ENCODE results near the gene ARID5B.

GRCh38 chr10:62021128-62021665, 119.7 kb downstream of the ARID5B start:
- TF ChIP-seq, protein P1, sequence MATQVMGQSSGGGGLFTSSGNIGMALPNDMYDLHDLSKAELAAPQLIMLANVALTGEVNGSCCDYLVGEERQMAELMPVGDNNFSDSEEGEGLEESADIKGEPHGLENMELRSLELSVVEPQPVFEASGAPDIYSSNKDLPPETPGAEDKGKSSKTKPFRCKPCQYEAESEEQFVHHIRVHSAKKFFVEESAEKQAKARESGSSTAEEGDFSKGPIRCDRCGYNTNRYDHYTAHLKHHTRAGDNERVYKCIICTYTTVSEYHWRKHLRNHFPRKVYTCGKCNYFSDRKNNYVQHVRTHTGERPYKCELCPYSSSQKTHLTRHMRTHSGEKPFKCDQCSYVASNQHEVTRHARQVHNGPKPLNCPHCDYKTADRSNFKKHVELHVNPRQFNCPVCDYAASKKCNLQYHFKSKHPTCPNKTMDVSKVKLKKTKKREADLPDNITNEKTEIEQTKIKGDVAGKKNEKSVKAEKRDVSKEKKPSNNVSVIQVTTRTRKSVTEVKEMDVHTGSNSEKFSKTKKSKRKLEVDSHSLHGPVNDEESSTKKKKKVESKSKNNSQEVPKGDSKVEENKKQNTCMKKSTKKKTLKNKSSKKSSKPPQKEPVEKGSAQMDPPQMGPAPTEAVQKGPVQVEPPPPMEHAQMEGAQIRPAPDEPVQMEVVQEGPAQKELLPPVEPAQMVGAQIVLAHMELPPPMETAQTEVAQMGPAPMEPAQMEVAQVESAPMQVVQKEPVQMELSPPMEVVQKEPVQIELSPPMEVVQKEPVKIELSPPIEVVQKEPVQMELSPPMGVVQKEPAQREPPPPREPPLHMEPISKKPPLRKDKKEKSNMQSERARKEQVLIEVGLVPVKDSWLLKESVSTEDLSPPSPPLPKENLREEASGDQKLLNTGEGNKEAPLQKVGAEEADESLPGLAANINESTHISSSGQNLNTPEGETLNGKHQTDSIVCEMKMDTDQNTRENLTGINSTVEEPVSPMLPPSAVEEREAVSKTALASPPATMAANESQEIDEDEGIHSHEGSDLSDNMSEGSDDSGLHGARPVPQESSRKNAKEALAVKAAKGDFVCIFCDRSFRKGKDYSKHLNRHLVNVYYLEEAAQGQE (IDR thresholded peaks at IDR 0.05; ENCODE audit: insufficient read depth in 1 of 2, low read depth in 2 of 2, low read length in 2 of 2) = no peak
- TF ChIP-seq POLR2AphosphoS5 (IDR thresholded peaks at IDR 0.05; ENCODE audit: low read depth, low read length) = no peak

All from PFSK-1 (cell line).